H9 (cell line): ENCODE results near the gene FASTKD3. TPM values are rescaled to one million over a fixed set of nuclear protein-coding genes. Genes with fewer than 3 reads are reported as not detected.

Experiments
- DNase-seq: peaks from one replicate; pipeline ENCODE4 v3.0.0-alpha.2; 2017
- H2AFZ ChIP-seq: one replicate; pipeline ENCODE4 v1.6.1; 2013; ENCODE audit warnings: mild to moderate bottlenecking, low read length, control low read depth, moderate library complexity
- H2AK5ac ChIP-seq: 2 replicates; pipeline ENCODE4 v1.6.1; 2013; ENCODE audit warnings: low read length, control low read depth, mixed read lengths; ENCODE audit not compliant: insufficient read length
- H2BK120ac ChIP-seq: one replicate; pipeline ENCODE4 v1.6.1; 2013; ENCODE audit warnings: low read depth, mild to moderate bottlenecking, low read length, control low read depth, inconsistent platforms; ENCODE audit not compliant: poor library complexity, severe bottlenecking
- H2BK12ac ChIP-seq: 2 replicates; pipeline ENCODE4 v1.6.1; 2013; ENCODE audit warnings: low read length, control low read depth, mixed read lengths, low read depth; ENCODE audit not compliant: insufficient read length
- H2BK15ac ChIP-seq: 2 replicates; pipeline ENCODE4 v1.6.1; 2013; ENCODE audit warnings: low read depth, low read length, control low read depth
- H2BK20ac ChIP-seq: one replicate; pipeline ENCODE4 v1.6.1; 2013; ENCODE audit warnings: low read depth, mild to moderate bottlenecking, low read length, control low read depth, inconsistent platforms; ENCODE audit not compliant: poor library complexity, severe bottlenecking
- H2BK5ac ChIP-seq: 2 replicates; pipeline ENCODE4 v1.6.1; 2013; ENCODE audit warnings: low read length, control low read depth, mixed read lengths; ENCODE audit not compliant: insufficient read length
- H3K14ac ChIP-seq: 2 replicates; pipeline ENCODE4 v1.6.1; 2013; ENCODE audit warnings: low read length, control low read depth; ENCODE audit not compliant: insufficient read depth
- H3K18ac ChIP-seq: 2 replicates; pipeline ENCODE4 v1.6.1; 2013; ENCODE audit warnings: low read depth, mild to moderate bottlenecking, mixed read lengths, low read length, control low read depth; ENCODE audit not compliant: insufficient read length
- H3K23ac ChIP-seq: 2 replicates; pipeline ENCODE4 v1.6.1; 2013; ENCODE audit warnings: low read length, control low read depth, mixed read lengths, low read depth; ENCODE audit not compliant: insufficient read length
- H3K23me2 ChIP-seq: 2 replicates; pipeline ENCODE4 v1.6.1; 2013; ENCODE audit warnings: low read depth, mild to moderate bottlenecking, mixed read lengths, low read length, control low read depth; ENCODE audit not compliant: insufficient read length, poor library complexity, severe bottlenecking
- H3K27ac ChIP-seq: 2 replicates; pipeline ENCODE4 v1.5.1; 2013; ENCODE audit warnings: low read length, control low read depth, mixed read lengths, low read depth; ENCODE audit not compliant: insufficient read length
- H3K27me3 ChIP-seq: 2 replicates; pipeline ENCODE4 v1.6.1; 2013; ENCODE audit warnings: low read length, control low read depth, inconsistent platforms; ENCODE audit not compliant: insufficient read depth
- H3K4ac ChIP-seq: 2 replicates; pipeline ENCODE4 v1.6.1; 2013; ENCODE audit warnings: low read depth, mild to moderate bottlenecking, control low read depth, inconsistent platforms, low read length, moderate library complexity
- H3K4me1 ChIP-seq: 2 replicates; pipeline ENCODE4 v1.6.1; 2013; ENCODE audit warnings: low read length, control low read depth, inconsistent platforms; ENCODE audit not compliant: insufficient read depth
- H3K4me2 ChIP-seq: 2 replicates; pipeline ENCODE4 v1.6.1; 2013; ENCODE audit warnings: low read length, control low read depth, mixed read lengths; ENCODE audit not compliant: insufficient read length, insufficient read depth
- H3K56ac ChIP-seq: 2 replicates; pipeline ENCODE4 v1.6.1; 2013; ENCODE audit warnings: low read depth, mild to moderate bottlenecking, mixed read lengths, low read length, control low read depth; ENCODE audit not compliant: insufficient read length
- H3K79me1 ChIP-seq: 2 replicates; pipeline ENCODE4 v1.6.1; 2013; ENCODE audit warnings: low read depth, mild to moderate bottlenecking, moderate library complexity, low read length, control low read depth, inconsistent platforms; ENCODE audit not compliant: insufficient read depth, poor library complexity, severe bottlenecking
- H3K79me2 ChIP-seq: 2 replicates; pipeline ENCODE4 v1.6.1; 2013; ENCODE audit warnings: low read length, control low read depth, inconsistent platforms; ENCODE audit not compliant: insufficient read depth
- H3K9ac ChIP-seq: 2 replicates; pipeline ENCODE4 v1.6.1; 2013; ENCODE audit warnings: low read length, control low read depth, mixed read lengths; ENCODE audit not compliant: insufficient read length; ENCODE audit errors: extremely low read depth
- H3K9me3 ChIP-seq: one replicate; pipeline ENCODE4 v1.6.1; 2013; ENCODE audit warnings: low read depth, low read length, inconsistent platforms; ENCODE audit not compliant: control insufficient read depth
- H3T11ph ChIP-seq: one replicate; pipeline ENCODE4 v1.6.1; 2013; ENCODE audit warnings: mild to moderate bottlenecking, low read length, control low read depth, inconsistent platforms
- H4K20me1 ChIP-seq: one replicate; pipeline ENCODE4 v1.6.1; 2013; ENCODE audit not compliant: control insufficient read depth, insufficient read length, insufficient read depth
- H4K5ac ChIP-seq: 2 replicates; pipeline ENCODE4 v1.6.1; 2013; ENCODE audit warnings: low read depth, mild to moderate bottlenecking, mixed read lengths, low read length, control low read depth; ENCODE audit not compliant: insufficient read length
- H4K8ac ChIP-seq: replicated peaks from 2 replicates; pipeline ENCODE4 v1.6.1; 2013; ENCODE audit warnings: low read length, control low read depth, mixed read lengths, low read depth; ENCODE audit not compliant: insufficient read length
- H4K91ac ChIP-seq: 2 replicates; pipeline ENCODE4 v1.6.1; 2013; ENCODE audit warnings: low read depth, mild to moderate bottlenecking, moderate library complexity, mixed read lengths, low read length, control low read depth; ENCODE audit not compliant: insufficient read length
- H3K27ac Mint-ChIP-seq, 3 experiments: 2 replicates in 2 of 3; 3 replicates in 1 of 3; pipeline ENCODE4 v1.8.0; 2020 to 2021; ENCODE audit warnings: mixed read lengths in 3 of 3, mild to moderate bottlenecking in 1 of 3, moderate library complexity in 1 of 3
- H3K27me3 Mint-ChIP-seq: 2 replicates; pipeline ENCODE4 v1.8.0; 2021; ENCODE audit warnings: low read depth, mild to moderate bottlenecking, moderate library complexity, mixed read lengths
- H3K36me3 Mint-ChIP-seq, 3 experiments: 2 replicates in 2 of 3; 3 replicates in 1 of 3; pipeline ENCODE4 v1.8.0; 2020 to 2021; ENCODE audit warnings: low read depth in 3 of 3, mixed read lengths in 3 of 3; ENCODE audit not compliant: insufficient read depth in 1 of 3
- H3K4me1 Mint-ChIP-seq, 2 experiments: 2 replicates each; pipeline ENCODE4 v1.8.0; 2020; ENCODE audit warnings: mixed read lengths in 2 of 2
- H3K4me3 Mint-ChIP-seq, 2 experiments: 2 replicates in 1 of 2; 3 replicates in 1 of 2; pipeline ENCODE4 v1.8.0; 2020 to 2021; ENCODE audit warnings: mild to moderate bottlenecking in 2 of 2, mixed read lengths in 2 of 2, moderate library complexity in 1 of 2
- H3K9me3 Mint-ChIP-seq, 2 experiments: 2 replicates in 1 of 2; 3 replicates in 1 of 2; pipeline ENCODE4 v1.8.0; 2020; ENCODE audit warnings: mild to moderate bottlenecking in 2 of 2, mixed read lengths in 2 of 2, moderate library complexity in 1 of 2
- CTCF ChIP-seq: fragments of 200-600 bp; sonication (generic); conservative IDR thresholded peaks from 3 replicates; pipeline ENCODE4 v1.8.0; 2021; ENCODE audit warnings: antibody characterized with exemption, mild to moderate bottlenecking
- WGBS: extraction: QIAGEN DNeasy Blood & Tissue Kit; methylation state at CpG from one replicate; pipeline ENCODE4 v1.1.7; 2013; ENCODE audit warnings: missing lambda C conversion rate, low lambda C conversion rate, mixed read lengths; ENCODE audit not compliant: insufficient read length; ENCODE audit errors: extremely low coverage; 5-methylcytosine and 5-hydroxymethylcytosine counted together
- total RNA-seq: library from RNA; stranded (reverse); gene quantifications from 2 replicates; pipeline ENCODE4 v1.2.1, GENCODE V29; 2021

Gene FASTKD3
- total RNA-seq, 1 experiment from 2014 or later = 15.0 TPM

GRCh38 chr5:7882926-7883325 is 14.1 kb upstream of the FASTKD3 start:
- Histone ChIP-seq H3K4me1 (no peaks in the 10 kb centered on the region), H3K9me3 (no peaks in the 10 kb centered on the region), H3K79me2 (no peaks in the 10 kb centered on the region), H3T11ph (no peak overlapping the region), H4K8ac (no peak overlapping the region), H2AFZ (no peak overlapping the region), H4K20me1 (no peaks in the 10 kb centered on the region), H3K4me2 (no peak overlapping the region), H3K23ac (no peak overlapping the region), H3K23me2 (no peaks in the 10 kb centered on the region), H3K79me1 (no peaks in the 10 kb centered on the region), H2BK12ac (no peak overlapping the region), H4K91ac (no peak overlapping the region), H3K9ac (no peak overlapping the region), H2BK120ac (no peak overlapping the region), H3K14ac (no peak overlapping the region), H3K4ac (no peak overlapping the region), H2BK5ac (no peak overlapping the region), H3K18ac (no peak overlapping the region), H3K27me3 (no peaks in the 10 kb centered on the region), H3K56ac (no peak overlapping the region), H4K5ac (no peak overlapping the region), H2BK15ac (no peak overlapping the region), H3K27ac (no peak overlapping the region), H2AK5ac (no peak overlapping the region), H2BK20ac (no peak overlapping the region)
- WGBS = no CpG with 5 or more reads among the region's 4 CpGs
- Mint-ChIP-seq H3K4me3 (no peak overlapping the region), H3K4me1 (no peaks in the 10 kb centered on the region), H3K9me3 (no peaks in the 10 kb centered on the region), H3K27ac (no peak overlapping the region), H3K27me3 (no peaks in the 10 kb centered on the region), H3K36me3 (peaks cover 32 to 82% (median 66%) of the 10 kb centered on the region in 3 experiments; a peak in 6 of 7 replicates)
- no peak for TF ChIP-seq CTCF
- DNase-seq = no peak
